ENCODE data around the gene STK35.

Gene STK35

GRCh38 chr20:2103461-2104153, 2.0 kb downstream of the STK35 start:
- TF ChIP-seq, protein P1, sequence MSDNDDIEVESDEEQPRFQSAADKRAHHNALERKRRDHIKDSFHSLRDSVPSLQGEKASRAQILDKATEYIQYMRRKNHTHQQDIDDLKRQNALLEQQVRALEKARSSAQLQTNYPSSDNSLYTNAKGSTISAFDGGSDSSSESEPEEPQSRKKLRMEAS (IDR thresholded peaks at IDR 0.05) = no peak

DNA sequence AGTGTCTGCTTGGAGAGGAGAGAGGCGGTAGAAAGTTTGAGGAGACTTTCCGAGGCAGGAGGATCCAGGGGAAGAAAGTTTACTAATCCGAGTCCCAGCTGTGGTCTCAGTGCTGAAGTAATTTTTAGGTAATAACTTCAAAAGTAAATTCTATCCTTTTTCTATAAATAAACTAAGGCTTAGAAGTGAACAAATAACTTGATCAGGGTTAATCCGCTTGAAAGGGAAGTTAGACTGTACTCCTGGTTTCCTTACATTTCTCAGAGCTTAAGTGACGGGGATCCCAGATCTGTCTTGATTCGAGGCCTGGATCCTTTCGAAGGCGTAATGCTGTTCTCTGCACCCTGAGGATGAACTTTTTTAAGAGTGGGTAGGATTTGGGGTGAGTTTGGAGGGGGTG, 2.6 kb downstream of the STK35 start:
- TF ChIP-seq NFIC (IDR thresholded peaks at IDR 0.05) (no peak), CEBPB (IDR thresholded peaks at IDR 0.05) (no peak), EP300 (IDR thresholded peaks at IDR 0.05; ENCODE audit: borderline replicate concordance) (no peak), TCF12 (IDR thresholded peaks at IDR 0.05; ENCODE audit: low read depth) (no peak), USF1 (IDR thresholded peaks at IDR 0.05) (no peak), RAD21 (IDR thresholded peaks at IDR 0.05; ENCODE audit: low read depth) (no peak), TEAD4 (IDR thresholded peaks at IDR 0.05) (no peak), CREB1 (IDR thresholded peaks at IDR 0.05; ENCODE audit: low read depth) (no peak)
- TF ChIP-seq, protein P2, sequence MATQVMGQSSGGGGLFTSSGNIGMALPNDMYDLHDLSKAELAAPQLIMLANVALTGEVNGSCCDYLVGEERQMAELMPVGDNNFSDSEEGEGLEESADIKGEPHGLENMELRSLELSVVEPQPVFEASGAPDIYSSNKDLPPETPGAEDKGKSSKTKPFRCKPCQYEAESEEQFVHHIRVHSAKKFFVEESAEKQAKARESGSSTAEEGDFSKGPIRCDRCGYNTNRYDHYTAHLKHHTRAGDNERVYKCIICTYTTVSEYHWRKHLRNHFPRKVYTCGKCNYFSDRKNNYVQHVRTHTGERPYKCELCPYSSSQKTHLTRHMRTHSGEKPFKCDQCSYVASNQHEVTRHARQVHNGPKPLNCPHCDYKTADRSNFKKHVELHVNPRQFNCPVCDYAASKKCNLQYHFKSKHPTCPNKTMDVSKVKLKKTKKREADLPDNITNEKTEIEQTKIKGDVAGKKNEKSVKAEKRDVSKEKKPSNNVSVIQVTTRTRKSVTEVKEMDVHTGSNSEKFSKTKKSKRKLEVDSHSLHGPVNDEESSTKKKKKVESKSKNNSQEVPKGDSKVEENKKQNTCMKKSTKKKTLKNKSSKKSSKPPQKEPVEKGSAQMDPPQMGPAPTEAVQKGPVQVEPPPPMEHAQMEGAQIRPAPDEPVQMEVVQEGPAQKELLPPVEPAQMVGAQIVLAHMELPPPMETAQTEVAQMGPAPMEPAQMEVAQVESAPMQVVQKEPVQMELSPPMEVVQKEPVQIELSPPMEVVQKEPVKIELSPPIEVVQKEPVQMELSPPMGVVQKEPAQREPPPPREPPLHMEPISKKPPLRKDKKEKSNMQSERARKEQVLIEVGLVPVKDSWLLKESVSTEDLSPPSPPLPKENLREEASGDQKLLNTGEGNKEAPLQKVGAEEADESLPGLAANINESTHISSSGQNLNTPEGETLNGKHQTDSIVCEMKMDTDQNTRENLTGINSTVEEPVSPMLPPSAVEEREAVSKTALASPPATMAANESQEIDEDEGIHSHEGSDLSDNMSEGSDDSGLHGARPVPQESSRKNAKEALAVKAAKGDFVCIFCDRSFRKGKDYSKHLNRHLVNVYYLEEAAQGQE (IDR thresholded peaks at IDR 0.05; ENCODE audit: low read depth) = no peak
- TF ChIP-seq, protein P1 (IDR thresholded peaks at IDR 0.05) = no peak

DNA sequence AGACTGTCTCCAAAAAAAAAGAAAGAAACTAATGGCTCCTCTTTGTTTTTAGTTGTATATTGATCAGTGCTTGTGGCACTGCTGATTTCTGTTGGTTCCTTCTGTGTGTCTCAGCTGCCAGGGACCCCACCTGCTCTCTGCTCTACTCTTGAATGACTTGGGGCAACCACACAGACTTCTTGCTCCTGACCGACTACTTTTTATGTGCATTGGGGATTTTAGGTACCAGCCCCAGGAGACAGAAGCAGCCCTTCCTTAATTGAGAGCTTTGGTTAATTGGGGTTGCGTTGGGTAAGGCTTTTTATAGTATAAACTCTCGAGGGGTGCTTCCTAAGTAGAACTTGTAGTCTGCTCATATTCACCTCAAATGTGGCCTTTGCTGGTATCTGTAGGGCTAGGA, 6.9 kb downstream of the STK35 start:
- TF ChIP-seq CEBPB (IDR thresholded peaks at IDR 0.05) = no peak
- no peak for TF ChIP-seq TAF1 (IDR thresholded peaks at IDR 0.05; ENCODE audit: low read depth)
- no peak for TF ChIP-seq TCF12 (IDR thresholded peaks at IDR 0.05; ENCODE audit: low read depth)
- TF ChIP-seq TEAD4 (IDR thresholded peaks at IDR 0.05) = no peak
- TF ChIP-seq, protein P2 (IDR thresholded peaks at IDR 0.05; ENCODE audit: low read depth) = no peak
- TF ChIP-seq ZBTB7A (IDR thresholded peaks at IDR 0.05; ENCODE audit: low read depth) = no peak
- no peak for TF ChIP-seq CREB1 (IDR thresholded peaks at IDR 0.05; ENCODE audit: low read depth)
- TF ChIP-seq FOXM1 (IDR thresholded peaks at IDR 0.05; ENCODE audit: borderline replicate concordance, low read depth) = no peak

DNA sequence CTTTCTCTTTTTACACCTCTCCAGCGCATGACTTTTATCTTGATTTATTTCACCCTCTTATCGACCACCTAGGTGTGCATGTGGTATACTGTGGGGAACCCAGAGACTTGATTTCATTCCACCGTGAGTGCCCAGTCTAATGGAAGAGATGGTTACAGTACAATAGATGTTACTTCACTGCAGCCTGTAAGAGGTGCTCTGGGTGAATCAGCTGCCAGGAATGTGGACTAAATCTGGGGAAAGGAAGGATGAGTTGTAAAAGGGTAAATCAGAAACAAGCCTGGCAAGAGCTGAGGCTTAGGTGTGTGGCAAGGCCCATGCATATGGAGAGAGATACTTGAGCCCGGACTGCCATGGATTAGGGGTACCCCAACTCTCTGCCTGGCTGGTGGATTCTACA, 7.4 kb downstream of the STK35 start:
- TF ChIP-seq TEAD4 (IDR thresholded peaks at IDR 0.05) (0 out of 2 replicates have a peak, but pooled peaks have one; percentile 11), USF1 (IDR thresholded peaks at IDR 0.05) (no peak)

DNA sequence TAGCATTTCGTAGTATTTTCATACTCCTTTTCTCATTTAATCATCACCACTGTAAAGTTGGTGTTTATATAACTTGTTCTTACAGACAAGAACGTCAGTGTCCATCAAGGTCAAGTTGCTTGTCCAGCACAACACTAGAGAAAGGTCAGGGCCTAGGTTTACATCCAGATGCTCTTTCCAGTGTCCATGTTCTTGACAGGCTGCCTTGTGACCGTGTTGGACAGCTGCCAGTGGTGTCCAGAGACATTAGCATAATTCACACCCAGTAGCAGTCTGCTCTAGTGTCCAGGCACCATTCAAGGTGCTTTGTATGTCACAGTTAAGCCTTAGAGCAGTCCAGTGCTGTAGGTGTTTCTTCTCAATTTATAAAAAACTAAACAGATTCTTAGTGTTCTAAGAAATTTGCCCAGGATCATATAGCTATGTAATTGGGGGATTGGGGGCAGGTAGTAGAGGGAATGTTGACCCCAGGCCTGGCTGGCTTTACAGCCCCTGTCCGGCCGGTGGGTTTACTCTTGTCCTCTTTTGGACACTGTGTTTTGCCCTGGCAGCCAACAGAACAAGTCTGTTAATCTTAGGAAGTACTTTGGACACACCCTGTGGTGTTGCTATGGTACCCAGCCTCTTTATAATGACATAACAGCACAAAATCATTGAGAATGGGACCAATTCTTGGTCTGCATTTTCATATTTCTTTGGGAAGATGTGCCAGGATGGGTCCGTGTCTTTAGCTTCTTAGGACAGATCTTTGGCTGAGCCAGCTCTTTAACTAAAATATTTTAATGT, 8.0 kb downstream of the STK35 start:
- TF ChIP-seq USF1 (IDR thresholded peaks at IDR 0.05) (no peak), CEBPB (IDR thresholded peaks at IDR 0.05) (no peak), EP300 (IDR thresholded peaks at IDR 0.05; ENCODE audit: borderline replicate concordance) (no peak), RAD21 (IDR thresholded peaks at IDR 0.05; ENCODE audit: low read depth) (no peak), TEAD4 (IDR thresholded peaks at IDR 0.05) (no peak), ZBTB7A (IDR thresholded peaks at IDR 0.05; ENCODE audit: low read depth) (no peak), TAF1 (IDR thresholded peaks at IDR 0.05; ENCODE audit: low read depth) (no peak)
- TF ChIP-seq, protein P2 (IDR thresholded peaks at IDR 0.05; ENCODE audit: low read depth) = no peak

Data from Ishikawa (cell line).